HG03378 (cell line): Measurements from ENCODE around the gene SERPINA1.

Source experiments
- ATAC-seq: cut with Tn5 transposase; IDR thresholded peaks from one replicate; pipeline ENCODE4 v1.9.1; 2021; ENCODE audit warnings: mild to moderate bottlenecking, moderate library complexity; ENCODE audit not compliant: unreplicated experiment

The SERPINA1 gene

DNA sequence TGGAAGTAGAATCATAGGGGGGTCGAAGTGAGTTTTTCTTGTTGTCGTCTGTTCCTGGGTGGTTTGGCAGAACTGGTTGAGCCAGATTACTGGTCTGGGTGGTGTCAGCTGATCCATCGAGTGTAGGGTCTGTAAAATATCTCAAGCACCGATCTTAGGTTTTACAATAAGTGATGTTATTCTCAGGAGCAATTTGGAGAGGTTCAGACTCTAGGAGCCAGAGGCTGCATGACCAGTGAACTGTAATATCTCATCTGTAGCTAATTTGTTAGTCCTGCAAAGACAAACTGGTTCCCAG lies 9.7 kb upstream of the SERPINA1 start:
- ATAC-seq = no peak

DNA sequence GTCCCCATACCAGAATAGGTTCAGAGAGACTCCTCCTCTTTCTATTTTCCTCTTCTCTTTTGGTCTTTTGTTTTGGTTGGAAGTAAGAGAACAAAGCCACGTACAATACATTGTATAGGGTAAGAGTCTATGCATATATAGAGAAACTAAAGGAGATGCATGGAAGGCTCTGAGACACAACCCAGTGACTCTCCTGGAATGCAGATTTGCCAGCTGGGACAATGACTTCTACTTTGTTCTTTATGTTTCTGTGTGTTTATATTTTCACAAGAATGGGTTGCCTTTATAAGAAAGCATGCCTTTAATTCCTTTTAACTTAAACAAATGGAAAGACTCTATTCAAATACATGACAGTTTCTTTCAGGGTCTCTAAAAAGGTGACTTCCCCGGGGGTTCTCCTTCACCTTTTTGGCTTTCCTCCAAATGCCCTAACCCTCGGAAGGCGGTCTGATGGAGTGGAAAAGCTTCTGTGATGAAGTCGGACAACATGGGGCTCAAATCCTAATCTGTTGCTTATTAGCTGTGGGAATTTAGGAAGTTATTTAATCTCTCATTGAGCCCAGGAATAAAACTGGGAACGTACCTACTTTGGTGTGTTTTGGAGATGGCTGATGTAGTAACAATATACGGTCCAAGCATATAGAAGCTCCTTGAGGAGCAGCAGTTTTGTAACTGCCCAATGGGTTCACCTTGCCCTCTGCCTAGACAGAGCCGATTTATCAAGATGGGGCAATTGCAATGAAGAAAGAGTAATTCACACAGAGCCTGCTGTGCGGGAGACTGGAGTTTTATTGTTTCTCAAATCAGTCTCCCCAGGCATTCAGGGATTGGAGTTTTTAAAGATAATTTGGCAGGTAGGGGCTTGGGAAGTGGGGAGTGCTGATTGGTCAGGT lies 9.1 kb upstream of the SERPINA1 start:
- ATAC-seq = no peak

DNA sequence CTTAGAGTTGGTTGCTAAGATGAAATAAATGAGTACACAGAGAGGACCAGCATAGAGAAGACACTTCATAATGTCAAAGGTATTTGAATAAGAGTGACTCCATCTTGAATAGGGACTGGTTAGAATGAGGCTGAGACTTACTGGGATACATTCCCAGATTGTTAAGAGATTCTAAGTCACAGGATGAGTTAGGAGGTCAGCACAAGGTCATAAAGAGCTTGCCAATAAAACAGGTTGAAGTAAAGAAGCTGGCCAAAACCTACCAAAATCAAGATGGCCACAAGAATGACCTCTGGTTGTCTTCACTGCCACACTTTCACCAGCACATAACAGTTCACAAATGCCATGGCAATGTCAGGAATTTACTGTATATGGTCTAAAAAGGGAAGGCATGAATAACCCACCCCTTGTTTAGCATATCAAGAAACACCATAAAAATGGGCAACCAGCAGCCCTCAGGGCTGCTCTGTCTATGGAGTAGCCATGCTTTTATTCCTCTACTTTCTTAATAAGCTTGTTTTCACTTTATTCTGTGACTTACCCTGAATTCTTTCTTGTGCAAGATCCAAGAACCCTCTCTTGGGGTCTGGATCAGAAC lies 8.3 kb upstream of the SERPINA1 start:
- ATAC-seq = no peak

DNA sequence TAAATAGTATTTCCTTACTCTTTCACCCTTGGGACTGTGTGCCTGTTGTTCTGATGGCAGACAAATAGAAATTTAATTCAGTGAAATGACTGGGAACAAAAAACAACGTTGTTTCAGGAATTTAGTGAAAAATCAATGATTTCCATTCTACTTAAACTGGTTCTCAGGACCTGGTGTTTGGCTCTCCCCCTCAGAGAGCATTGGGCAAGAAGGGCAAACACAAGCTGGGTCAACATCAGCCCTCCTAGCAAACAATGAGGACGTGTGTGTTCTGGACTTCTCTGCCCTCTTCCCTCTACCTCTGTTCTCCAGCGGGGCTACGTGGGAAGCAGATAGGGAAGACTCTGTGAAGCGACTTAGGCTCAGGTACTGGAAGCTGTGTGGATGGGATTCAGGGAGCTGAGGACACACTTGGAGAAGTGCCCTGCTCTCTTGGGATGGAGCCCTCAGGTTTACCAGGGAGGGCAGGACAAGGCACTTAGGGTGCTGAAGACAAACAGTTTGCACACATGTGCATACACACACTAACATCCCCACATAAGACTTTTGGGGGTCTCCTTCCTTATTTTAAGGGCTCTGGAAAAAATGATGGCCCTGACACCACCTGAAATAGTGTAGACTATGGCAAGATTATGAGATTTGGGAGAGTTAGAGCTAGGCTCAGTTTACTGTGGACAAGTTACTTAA lies 7.6 kb upstream of the SERPINA1 start:
- ATAC-seq = no peak

DNA sequence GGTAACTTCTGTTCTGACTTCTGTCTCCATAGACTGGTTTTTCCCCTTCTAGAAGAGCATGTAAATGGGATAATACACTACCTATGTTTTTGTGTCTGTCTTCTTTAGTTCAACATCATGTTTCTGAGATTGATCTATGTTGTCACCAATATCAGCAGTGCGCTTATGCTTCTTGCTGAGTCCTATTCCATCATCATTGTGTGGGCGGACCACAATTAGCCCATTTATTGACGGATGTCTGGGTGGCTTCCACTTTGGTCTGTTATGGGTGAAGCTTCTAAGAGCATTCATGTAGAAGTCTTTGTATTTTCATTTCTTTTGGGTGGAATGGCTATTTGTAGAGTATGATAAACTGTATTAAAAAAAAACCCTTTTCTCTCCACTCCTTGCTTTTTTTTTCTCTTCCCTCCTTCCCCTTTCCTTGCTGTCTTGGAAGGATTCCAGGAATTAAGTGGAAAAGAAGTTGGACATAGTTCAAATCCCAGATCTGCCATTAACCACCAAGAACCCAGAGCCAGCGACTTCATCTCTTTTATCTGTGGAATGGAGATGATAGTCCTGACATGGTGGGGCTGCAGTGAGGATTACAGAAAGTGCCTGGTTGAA lies 7.0 kb upstream of the SERPINA1 start:
- ATAC-seq = no peak

DNA sequence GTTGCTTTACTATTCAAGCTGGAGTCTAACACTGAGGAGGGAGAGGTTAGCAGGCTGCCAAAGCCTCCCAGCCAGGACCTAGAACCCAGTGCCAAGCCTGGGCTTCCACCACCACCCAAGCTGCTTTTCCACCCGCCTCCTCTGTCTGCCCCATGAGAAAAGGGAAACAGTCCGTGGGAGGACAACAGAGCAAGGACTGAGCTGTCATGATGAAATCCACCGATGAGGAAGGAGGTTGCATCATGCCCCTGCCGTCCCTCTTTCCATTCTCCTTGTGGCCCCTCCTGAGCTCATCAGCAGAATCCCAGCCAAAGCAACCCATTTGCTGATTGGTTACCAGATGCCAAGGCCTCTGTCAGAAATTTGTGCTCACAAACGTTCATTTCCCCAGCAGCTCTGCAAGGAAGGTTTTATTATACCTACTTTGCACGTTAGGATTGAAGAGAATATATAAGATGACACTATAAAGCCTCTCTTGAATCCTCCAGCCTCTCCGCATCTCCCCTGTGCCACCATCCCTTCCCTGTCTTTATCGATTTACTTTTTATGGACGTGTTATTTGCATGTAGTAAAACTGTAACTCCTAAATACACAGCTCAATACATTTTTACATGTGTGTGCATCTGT lies 6.3 kb upstream of the SERPINA1 start:
- no peak for ATAC-seq

DNA sequence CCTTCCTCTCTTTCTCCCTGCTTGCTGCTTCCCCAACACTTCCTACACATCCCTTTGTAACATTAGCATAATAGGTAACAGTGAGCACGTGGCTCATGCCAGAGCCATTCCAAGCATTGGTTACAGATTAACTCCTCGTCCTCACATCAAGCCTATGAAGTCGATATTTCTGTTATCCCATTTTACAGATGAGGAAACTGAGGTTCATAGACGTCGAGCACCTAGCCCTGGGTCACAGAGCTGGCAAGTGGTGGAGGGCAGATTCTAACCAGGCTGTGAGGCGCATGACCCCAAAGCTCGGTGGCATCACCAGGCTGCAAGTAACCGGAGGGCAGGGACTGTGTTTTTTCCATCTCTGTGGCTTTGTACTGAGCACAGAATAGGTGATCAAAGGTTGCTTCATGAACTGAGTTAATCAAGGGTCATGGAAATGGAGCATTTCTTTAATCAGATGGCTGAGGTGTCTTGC lies 5.7 kb upstream of the SERPINA1 start:
- no peak for ATAC-seq

DNA sequence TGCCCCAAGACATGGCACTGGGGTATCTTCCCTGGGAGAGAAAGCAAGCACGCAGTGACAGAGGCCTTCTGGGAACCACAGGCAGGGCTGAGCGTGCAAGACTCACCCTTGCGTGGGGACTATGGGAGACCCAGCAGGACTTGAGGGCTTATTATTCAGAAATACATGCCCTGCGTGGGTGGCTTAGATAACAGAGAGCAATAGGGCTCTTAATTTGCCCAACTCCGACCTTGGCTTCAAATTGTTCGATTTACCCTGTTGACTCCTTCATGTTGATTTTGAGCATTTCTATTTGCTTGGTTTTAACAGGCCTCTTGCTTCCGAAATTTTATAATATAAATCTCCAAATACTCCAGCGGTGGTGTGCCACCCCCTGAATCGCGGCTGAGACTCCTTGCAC lies 5.1 kb upstream of the SERPINA1 start:
- ATAC-seq = no peak

DNA sequence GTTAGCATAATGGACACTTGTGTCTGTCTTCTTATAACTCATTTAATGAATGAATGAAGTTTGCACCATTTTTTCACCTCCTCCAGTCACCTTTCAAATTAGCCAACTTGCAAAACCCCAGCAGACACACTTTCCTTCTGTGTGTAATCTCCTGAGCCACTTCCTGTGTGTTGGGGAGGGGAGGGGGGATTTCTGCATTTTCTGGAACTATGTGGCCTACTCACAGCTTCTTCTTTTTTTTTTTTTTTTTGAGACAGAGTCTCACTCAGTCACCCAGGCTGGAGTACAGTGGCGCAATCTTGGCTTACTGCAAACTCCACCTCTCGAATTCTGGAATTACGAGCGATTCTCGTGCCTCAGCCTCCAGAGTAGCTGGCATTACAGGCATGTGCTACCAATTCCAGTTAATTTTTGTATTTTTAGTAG lies 4.1 kb upstream of the SERPINA1 start:
- ATAC-seq = no peak

DNA sequence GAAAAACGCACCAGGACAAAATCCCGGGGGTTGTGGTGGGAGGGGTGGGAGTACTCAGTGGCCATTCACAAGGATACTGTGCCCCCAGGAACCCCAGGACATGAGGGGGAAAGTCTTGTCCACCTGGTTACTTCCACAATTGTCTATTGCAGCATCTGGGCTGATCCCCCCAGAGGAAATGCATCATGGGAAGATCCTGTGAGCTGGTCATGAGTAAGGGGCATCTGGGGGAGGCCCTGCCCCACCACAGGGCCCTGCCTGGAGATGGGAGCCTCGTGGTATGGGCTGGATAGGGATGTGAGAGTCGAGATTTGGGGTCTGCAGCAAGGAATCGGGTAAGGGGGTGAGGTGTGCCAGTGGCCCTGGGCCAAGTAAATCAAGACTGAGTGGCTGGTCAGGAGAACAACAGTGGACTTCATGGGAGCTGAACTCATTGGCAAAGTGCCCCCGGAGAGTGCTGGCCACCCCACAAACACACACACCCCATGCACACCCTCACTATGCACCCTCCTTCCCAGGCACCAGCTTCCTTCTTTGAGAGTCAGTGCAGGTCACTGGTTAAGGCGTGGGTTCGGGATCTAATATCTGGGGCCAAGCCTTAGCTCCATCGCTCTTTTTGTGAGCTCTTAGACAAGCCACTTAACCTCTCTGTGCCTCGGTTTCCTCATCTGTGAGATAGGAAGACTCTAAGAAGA lies 3.0 kb upstream of the SERPINA1 start:
- ATAC-seq = no peak

DNA sequence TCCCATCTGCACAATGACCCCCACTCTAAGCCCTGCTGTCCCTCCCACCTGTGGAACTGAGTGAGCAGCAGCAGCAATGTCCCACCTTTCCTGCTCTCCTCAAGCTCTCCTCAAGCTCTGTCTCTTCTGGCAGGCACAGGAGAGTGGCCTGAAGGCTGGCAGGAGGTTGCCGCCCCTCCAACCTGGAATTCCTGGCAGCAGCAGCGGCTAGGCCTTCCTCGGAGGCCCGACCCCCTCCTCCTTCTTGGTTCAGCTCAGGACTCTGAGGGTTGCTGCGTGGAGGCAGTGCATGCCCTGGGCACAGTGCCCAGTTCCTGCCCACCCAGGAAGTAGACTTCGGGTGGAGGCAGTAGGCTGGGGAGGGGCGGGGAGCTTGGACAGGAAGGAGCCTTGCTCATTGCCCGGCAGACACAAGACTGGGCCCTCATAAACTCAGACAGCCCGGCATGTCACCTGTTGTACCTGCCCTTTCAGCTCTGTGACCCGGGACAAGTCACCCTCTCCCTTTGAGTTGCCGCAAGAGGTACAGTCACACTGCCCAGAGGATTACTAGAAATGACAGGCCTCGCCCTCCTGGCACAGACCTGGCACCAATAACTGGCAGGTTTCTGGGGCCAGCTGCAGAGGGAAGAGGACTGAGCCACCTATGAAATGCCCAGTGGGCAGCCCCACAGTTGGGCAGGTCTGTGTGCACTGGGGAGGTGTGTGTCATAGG lies 2.1 kb upstream of the SERPINA1 start:
- no peak for ATAC-seq

DNA sequence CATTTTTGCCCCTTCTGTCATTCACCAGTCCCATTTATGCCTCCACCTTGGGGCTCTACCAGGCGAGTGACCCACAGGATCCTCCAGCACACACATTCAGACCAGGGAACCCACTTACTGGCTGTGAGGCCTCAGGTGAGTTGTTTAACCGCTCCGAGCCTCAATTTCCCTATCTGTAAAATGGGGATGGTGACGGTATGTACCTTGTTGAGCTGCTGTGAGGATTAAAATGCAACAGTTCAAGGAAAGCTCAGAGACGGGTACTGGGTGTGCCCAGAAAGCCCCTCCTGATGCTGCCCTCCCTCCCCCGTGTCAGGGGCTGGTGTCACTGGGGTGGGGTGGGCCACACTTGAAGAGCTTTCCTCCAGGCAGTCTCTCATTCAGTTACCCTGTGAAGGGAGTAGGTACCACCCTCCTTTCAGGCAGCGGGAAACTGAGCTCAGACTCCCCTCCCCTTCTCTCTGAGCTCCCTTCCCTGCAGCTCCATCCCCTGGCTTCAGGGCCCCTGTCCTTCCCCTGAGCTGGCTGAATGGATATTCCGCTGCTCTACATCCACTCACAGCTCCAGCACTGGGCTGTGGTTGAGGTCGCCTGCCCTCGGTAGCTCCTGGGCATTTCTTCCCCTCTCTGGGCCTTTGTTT lies 1.4 kb upstream of the SERPINA1 start:
- ATAC-seq = no peak

DNA sequence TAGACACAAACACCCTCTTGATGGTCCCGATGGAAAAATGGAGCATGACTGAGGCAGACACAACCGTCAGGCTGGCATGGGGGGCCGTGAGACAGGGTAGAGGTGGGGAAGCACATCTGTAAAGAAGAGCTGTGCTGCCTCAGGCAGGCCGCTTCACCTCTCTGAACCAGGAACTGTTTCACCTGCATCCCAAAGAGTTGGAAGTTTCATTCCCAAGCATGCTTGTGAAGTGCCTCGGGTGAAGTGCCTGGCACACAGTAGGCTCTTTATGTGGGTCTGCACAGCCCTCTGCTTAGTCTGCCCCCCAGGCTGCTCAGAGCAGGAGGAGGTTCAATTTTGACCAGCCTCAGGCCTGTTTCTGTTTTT lies 685 bp upstream of the SERPINA1 start:
- no peak for ATAC-seq

DNA sequence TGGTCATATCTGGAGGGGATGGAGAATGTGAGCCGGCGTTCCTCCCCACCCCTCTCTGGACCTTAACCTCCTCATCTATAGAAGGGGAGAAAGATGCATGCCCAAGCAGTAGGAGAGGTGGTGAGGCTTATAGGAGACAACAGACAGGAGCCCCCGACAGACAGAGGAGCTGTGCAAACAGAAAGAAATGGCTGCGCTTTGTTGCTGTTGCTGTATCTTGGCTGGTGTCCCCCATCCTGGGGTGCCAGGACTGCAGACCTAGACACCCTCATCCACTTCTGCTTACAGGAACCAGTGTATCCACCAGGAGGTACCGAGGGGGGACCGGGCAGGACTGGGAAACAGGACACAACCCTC lies 397 bp downstream of the SERPINA1 start:
- ATAC-seq = no peak

DNA sequence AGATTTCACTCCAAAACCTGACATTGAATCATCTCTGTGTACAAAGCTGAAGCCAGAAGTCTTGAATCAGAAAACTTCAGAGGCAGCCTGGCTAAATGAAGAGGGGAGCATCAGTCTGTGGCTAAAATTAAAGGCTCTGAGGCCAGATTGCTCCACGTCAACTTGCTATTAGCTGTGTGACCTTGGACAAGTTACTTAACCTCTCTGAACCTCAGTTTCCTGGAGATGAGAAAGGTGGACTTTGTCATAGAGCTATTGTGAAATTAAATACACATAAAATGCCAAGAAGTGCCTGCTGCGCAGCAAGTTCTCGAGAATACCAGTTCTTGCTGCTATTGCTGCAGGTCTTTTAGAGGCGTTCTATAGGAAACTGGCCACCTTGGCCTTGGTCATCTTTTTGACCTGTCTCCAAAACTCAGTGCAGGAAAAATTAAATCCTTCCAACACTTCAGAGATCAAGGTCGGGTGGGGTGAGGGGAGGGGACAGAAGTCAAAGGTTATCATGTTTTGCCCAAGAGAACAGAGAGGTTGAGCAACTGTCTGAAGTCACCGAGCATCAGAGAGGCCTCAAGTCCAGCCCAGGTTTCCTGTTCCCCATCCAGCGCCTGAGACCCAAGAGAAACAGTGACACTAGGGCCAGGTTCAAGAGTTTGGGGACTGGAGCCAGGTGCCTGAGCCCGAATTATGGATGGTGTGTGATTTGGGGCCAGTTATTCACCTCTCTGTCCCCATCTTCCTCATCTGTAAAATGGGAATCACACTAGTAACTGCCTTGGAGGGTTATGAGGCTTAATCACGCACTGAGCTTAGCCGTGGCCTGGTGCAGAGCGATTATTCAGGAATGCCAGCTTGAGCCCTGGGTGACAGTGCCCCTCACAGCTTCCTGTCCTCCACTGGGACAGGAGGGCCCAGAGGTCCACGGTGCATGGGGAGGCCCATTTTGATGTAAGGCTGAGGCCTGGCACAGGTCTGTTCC lies 1.1 kb downstream of the SERPINA1 start:
- no peak for ATAC-seq

DNA sequence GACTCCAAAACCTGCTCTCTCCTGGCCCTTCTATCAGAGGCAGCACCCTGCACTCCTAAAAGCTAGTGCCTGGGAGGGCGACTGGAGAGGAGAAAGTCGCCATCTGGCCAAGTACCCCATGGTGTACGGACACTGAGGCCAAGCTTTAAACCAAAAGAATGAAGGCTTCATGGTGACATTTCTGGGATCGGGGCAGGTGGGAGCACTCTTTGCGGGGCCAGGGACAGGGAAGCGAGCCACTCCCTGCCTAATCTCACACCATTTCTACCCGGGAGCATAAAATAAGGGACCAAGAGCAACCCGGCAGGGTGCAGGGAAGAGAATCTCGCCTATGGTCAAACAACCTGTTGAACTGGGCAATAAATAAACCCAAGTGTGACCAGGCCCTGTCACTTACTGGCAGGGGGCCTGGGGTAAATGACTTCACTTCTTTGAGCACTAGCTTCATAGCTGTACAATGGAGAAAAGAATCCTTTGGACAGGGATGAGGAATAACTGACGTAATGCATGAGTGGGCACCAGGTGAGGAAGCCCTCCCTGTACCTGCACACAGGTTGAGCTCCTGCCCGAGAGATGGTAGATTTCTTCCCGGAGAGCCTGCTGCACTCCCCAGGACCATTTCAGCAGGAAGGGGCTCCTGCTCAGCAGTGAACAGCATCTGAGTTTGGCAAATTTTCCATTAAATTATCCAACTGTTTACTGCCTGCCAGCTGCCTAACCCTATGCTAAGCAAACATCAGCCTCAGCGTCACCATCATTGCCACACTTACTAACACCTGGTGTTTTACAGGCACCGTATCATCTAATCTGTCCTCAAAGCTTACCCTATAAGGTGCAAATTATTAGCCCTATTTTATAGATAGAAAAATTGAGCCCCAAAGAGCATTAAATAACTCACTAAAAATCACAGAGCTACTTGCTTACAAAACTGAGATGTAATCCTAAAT lies 2.0 kb downstream of the SERPINA1 start:
- no peak for ATAC-seq

DNA sequence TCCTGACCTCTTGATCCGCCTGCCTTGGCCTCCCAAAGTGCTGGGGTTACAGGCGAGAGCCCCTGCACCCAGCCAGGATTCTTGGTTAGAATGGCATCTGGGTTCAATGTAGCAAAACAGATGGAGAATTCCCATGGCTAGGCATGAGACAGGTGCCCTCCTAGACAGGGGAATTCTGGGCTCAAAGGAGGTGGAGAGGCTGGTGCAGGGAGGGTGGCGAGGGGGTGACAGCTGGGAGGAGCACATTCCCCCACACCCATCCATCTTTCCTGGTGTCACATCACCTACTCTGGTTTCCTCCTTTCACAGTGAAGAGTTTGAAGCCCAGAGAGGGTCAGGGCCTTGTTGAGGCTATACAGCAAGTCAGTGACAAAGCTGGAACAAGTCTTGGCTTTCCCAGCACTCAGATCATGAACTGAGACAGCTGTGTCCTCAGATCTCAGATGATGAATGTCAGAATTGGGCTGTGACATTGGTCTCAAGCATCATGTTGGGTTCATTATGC lies 2.8 kb downstream of the SERPINA1 start:
- no peak for ATAC-seq
